ENCODE measurements around the gene TTF2. TPM values are rescaled to one million over a fixed set of nuclear protein-coding genes. Genes with fewer than 3 reads are reported as not detected.

Gene TTF2
- total and polyA plus RNA-seq, 9 of the 15 experiments (the other 6 are each of a cell fraction or from before 2014, with no cell fraction given) = 9.4 to 71.1 (median 42.1) TPM

GRCh38 chr1:117051224-117052064 lies 8.7 kb upstream of the TTF2 start:
- no peak for FAIRE-seq
- Histone ChIP-seq H2AFZ (ENCODE audit: low read depth, low read length) (peak overlapping the region; percentile 80), H3K4me3 (no peak overlapping the region), H3K4me2 (ENCODE audit: insufficient read depth, low read length) (peak overlapping the region; percentile 61), H3K9ac (ENCODE audit: insufficient read depth in 1 of 2, low read depth in 2 of 2, low read length in 2 of 2) (peak overlapping the region; percentile 32 to 39; a peak in 3 of 4 replicates), H4K20me1 (replicated peaks; ENCODE audit: control insufficient read depth, insufficient read depth, low read length) (no peaks in the 10 kb centered on the region), H3K79me2 (ENCODE audit: control insufficient read depth, insufficient read depth, low read length) (no peaks in the 10 kb centered on the region), H3K9me3 (replicated peaks; ENCODE audit: control insufficient read depth, insufficient read depth, low read depth, low read length) (no peaks in the 10 kb centered on the region), H3K27me3 (ENCODE audit: control insufficient read depth in 2 of 2, insufficient read depth in 2 of 2, low read length in 2 of 2) (no peaks in the 10 kb centered on the region), H3K27ac (ENCODE audit: extremely low read depth, low read depth, low read length) (peak overlapping the region; percentile 16), H3K36me3 (ENCODE audit: control insufficient read depth, insufficient read depth, low read length) (no peaks in the 10 kb centered on the region), H3K9me1 (ENCODE audit: control insufficient read depth, insufficient read depth, low read length) (no peaks in the 10 kb centered on the region), H3K4me1 (replicated peaks in 1 of 2; ENCODE audit: control insufficient read depth in 2 of 2, insufficient read depth in 2 of 2, low read length in 2 of 2) (no peaks in the 10 kb centered on the region; a peak in 2 of 5 replicates)
- CTCF ChIA-PET (ENCODE audit: low intra/inter-chr PET ratio) = no interaction called here
- in situ Hi-C loops (cut with MboI) (loop anchor here (5.0 kb wide), 2 partner anchors 319 to 474 kb away; no protein-coding TSS in a partner anchor), intact Hi-C loops (cut with micrococcal nuclease) (loop anchor here (10.0 kb wide), 4 partner anchors 117 to 907 kb away; no protein-coding TSS in a partner anchor)
- DNase-seq (ENCODE audit: extremely low read depth in 1 of 4, low spot score in 3 of 4) = peak in 1 of 4 experiments; percentile 30
- ATAC-seq = peak; percentile 71
- POLR2A ChIA-PET = no interaction called here
- no TSS peak for BruUV-seq (replicated peaks)
- whole genome bisulfite sequencing (ENCODE audit: insufficient coverage, low coverage, missing lambda C conversion rate) = 33% methylated on average over 8 of the region's 8 CpGs
- TF ChIP-seq ZNF384 (IDR thresholded peaks at IDR 0.05; ENCODE audit: low read depth, low read length) (no peak), ZNF239 (CRISPR knock-in tag; IDR thresholded peaks at IDR 0.05) (no peak), POLR3A (IDR thresholded peaks at IDR 0.05; ENCODE audit: borderline replicate concordance, extremely low read depth, insufficient read depth, insufficient read length) (no peak), ZFP30 (CRISPR knock-in tag; IDR thresholded peaks at IDR 0.05; ENCODE audit: borderline replicate concordance) (no peak), ZNF197 (CRISPR knock-in tag; IDR thresholded peaks at IDR 0.05; ENCODE audit: low read depth) (0 out of 2 replicates have a peak, but pooled peaks have one; percentile 17), ZNF175 (CRISPR knock-in tag; IDR thresholded peaks at IDR 0.05; ENCODE audit: low read depth) (peak; percentile 62; the same call in 1 of the 2 replicates), TBP (optimal IDR thresholded peaks at IDR 0.05; ENCODE audit: low read depth, low read length) (no peak), GTF2E2 (tag; IDR thresholded peaks at IDR 0.05) (no peak), ZNF764 (CRISPR knock-in tag; IDR thresholded peaks at IDR 0.05; ENCODE audit: low read depth) (no peak), ZKSCAN8 (CRISPR knock-in tag; IDR thresholded peaks at IDR 0.05) (peak; percentile 69)
- TF ChIP-seq, protein P1, sequence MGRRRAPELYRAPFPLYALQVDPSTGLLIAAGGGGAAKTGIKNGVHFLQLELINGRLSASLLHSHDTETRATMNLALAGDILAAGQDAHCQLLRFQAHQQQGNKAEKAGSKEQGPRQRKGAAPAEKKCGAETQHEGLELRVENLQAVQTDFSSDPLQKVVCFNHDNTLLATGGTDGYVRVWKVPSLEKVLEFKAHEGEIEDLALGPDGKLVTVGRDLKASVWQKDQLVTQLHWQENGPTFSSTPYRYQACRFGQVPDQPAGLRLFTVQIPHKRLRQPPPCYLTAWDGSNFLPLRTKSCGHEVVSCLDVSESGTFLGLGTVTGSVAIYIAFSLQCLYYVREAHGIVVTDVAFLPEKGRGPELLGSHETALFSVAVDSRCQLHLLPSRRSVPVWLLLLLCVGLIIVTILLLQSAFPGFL (CRISPR knock-in tag; IDR thresholded peaks at IDR 0.05) = no peak
- TF ChIP-seq, protein P2, sequence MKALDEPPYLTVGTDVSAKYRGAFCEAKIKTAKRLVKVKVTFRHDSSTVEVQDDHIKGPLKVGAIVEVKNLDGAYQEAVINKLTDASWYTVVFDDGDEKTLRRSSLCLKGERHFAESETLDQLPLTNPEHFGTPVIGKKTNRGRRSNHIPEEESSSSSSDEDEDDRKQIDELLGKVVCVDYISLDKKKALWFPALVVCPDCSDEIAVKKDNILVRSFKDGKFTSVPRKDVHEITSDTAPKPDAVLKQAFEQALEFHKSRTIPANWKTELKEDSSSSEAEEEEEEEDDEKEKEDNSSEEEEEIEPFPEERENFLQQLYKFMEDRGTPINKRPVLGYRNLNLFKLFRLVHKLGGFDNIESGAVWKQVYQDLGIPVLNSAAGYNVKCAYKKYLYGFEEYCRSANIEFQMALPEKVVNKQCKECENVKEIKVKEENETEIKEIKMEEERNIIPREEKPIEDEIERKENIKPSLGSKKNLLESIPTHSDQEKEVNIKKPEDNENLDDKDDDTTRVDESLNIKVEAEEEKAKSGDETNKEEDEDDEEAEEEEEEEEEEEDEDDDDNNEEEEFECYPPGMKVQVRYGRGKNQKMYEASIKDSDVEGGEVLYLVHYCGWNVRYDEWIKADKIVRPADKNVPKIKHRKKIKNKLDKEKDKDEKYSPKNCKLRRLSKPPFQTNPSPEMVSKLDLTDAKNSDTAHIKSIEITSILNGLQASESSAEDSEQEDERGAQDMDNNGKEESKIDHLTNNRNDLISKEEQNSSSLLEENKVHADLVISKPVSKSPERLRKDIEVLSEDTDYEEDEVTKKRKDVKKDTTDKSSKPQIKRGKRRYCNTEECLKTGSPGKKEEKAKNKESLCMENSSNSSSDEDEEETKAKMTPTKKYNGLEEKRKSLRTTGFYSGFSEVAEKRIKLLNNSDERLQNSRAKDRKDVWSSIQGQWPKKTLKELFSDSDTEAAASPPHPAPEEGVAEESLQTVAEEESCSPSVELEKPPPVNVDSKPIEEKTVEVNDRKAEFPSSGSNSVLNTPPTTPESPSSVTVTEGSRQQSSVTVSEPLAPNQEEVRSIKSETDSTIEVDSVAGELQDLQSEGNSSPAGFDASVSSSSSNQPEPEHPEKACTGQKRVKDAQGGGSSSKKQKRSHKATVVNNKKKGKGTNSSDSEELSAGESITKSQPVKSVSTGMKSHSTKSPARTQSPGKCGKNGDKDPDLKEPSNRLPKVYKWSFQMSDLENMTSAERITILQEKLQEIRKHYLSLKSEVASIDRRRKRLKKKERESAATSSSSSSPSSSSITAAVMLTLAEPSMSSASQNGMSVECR (CRISPR knock-in tag; IDR thresholded peaks at IDR 0.05) = no peak
- TF ChIP-seq, protein P3, sequence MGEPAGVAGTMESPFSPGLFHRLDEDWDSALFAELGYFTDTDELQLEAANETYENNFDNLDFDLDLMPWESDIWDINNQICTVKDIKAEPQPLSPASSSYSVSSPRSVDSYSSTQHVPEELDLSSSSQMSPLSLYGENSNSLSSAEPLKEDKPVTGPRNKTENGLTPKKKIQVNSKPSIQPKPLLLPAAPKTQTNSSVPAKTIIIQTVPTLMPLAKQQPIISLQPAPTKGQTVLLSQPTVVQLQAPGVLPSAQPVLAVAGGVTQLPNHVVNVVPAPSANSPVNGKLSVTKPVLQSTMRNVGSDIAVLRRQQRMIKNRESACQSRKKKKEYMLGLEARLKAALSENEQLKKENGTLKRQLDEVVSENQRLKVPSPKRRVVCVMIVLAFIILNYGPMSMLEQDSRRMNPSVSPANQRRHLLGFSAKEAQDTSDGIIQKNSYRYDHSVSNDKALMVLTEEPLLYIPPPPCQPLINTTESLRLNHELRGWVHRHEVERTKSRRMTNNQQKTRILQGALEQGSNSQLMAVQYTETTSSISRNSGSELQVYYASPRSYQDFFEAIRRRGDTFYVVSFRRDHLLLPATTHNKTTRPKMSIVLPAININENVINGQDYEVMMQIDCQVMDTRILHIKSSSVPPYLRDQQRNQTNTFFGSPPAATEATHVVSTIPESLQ (CRISPR knock-in tag; IDR thresholded peaks at IDR 0.05) = no peak

Data from K562 (cell line).